Fibroblast of mammary gland (primary cell): Measurements from ENCODE around the gene TMEM125.

Experiments used
- DNase-seq: peaks from one replicate; pipeline ENCODE4 v3.0.0-alpha.2; 2010; ENCODE audit warnings: low read depth
- H3K4me3 ChIP-seq: 2 replicates; pipeline ENCODE4 v1.5.1; 2011; ENCODE audit warnings: low read depth, mild to moderate bottlenecking, low read length, moderate library complexity; ENCODE audit not compliant: control insufficient read depth
- TF ChIP-seq, protein P1 (sequence below): conservative IDR thresholded peaks from 2 replicates; pipeline ENCODE4 v1.5.1; 2011; ENCODE audit warnings: low read depth, low read length, inconsistent platforms; ENCODE audit not compliant: control insufficient read depth, insufficient read depth

Gene TMEM125

DNA sequence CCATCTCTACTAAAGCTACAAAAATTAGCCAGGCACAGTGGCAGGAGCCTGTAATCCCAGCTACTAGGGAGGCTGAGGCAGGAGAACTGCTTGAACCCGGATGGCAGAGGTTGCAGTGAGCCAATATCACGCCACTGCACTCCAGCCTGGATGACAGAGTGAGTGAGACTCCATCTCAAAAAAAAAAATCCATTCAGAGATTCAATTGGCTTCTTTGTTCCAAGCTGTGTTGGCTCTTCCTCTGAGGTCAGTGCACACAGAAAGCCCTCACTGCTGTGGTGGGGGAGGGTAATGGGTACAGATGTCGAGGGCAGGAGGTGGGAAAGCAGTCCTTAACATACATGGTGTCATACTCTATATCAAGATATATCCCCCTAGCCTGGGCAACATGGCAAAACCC lies 45.7 kb downstream of the TMEM125 start:
- TF ChIP-seq, protein P1, sequence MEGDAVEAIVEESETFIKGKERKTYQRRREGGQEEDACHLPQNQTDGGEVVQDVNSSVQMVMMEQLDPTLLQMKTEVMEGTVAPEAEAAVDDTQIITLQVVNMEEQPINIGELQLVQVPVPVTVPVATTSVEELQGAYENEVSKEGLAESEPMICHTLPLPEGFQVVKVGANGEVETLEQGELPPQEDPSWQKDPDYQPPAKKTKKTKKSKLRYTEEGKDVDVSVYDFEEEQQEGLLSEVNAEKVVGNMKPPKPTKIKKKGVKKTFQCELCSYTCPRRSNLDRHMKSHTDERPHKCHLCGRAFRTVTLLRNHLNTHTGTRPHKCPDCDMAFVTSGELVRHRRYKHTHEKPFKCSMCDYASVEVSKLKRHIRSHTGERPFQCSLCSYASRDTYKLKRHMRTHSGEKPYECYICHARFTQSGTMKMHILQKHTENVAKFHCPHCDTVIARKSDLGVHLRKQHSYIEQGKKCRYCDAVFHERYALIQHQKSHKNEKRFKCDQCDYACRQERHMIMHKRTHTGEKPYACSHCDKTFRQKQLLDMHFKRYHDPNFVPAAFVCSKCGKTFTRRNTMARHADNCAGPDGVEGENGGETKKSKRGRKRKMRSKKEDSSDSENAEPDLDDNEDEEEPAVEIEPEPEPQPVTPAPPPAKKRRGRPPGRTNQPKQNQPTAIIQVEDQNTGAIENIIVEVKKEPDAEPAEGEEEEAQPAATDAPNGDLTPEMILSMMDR: no peak
- no peak for DNase-seq
- no peak overlapping the region for H3K4me3 ChIP-seq

- no peak for DNase-seq
- no peak overlapping the region for H3K4me3 ChIP-seq
- TF ChIP-seq, protein P1: no peak
These were observed 46.4 kb downstream of the TMEM125 start for GRCh38 chr1:43315963-43316737.

DNA sequence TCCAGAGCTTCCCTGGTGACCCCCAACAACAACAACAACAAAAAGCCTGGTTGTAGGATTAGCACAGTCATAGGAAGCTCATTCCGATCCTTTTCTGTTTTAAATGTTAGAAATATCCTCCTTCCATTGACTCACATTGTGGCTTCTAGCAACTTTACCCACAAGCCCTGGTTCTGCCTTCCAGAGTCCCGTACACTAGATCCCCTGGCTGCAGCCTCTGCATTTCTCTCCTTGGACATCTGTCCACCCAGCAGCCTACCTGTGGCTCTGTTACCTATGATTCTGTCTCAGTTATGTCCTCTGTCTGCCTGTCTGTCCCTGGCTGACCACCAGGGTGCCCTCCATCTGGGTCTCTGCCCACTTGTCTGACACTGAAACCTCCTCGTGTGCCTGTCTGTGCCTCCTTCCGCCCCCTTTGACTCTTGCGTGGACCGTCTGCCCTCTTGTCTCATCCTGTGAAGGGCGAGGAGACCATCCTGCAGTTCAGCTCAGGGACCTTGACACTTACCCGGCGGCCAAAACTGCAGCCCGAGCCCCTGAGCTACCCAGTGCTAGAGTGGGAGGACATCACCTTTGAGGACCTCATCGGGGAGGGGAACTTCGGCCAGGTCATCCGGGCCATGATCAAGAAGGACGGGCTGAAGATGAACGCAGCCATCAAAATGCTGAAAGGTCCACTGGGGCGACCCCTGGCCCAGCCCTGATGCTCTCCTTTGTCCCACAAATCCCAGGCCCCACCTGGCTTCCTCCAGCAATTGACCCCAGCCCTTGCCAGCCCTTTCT lies 47.1 kb downstream of the TMEM125 start:
- TF ChIP-seq, protein P1: peak; percentile 20
- H3K4me3 ChIP-seq: no peak overlapping the region
- no peak for DNase-seq

DNA sequence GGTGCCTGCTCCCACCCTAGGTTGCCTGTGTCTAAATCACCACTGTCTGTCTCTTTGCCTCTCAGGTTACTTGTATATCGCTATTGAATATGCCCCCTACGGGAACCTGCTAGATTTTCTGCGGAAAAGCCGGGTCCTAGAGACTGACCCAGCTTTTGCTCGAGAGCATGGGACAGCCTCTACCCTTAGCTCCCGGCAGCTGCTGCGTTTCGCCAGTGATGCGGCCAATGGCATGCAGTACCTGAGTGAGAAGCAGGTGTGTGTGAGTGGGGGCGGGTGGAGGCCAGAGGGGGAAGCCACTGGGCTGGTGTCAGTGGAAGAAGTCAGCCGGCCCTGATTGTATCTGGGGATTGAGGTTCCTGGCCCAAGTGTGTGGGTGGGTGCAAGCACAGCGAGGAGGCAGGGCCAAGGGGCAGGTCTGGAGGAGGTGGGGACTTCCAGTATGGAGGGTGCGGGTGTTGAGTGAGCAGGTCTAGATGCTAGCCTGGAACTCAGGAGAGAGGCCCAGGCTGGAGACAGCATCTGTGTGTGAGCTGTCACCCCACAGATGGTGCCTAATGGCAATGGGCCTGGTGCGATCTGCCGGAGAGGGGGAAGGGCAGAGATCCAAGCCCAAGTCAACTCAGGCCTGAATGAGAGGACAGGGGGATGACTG lies 48.2 kb downstream of the TMEM125 start:
- no peak overlapping the region for H3K4me3 ChIP-seq
- TF ChIP-seq, protein P1: no peak
- peak; percentile 48 for DNase-seq

GRCh38 chr1:43318831-43319230 lies 49.0 kb downstream of the TMEM125 start:
- TF ChIP-seq, protein P1: no peak
- DNase-seq: no peak
- no peak overlapping the region for H3K4me3 ChIP-seq

DNA sequence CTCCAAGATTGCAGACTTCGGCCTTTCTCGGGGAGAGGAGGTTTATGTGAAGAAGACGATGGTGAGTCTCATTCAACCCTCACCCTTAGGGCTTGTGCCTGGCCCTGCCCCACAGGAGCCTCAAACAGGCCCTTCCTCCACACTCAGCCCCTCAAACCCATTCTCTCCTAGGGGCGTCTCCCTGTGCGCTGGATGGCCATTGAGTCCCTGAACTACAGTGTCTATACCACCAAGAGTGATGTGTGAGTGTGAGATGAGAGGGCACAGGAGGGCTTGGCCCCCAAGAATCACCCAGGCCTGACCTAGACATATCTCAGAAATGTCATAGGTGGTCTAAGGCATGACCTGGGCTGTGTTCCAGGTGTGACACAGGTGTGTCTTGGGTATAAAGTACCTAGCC lies 49.5 kb downstream of the TMEM125 start:
- TF ChIP-seq, protein P1: no peak
- no peak for DNase-seq
- H3K4me3 ChIP-seq: no peak overlapping the region
